Astrocyte (in vitro differentiated cells and primary cell): ENCODE results near the gene KDR. TPM values are rescaled to one million over a fixed set of nuclear protein-coding genes. Genes with fewer than 3 reads are reported as not detected.
A peak's percentile ranks its signal among the peaks of the same experiment; 100 is the strongest.

Experiments
- DNase-seq: peaks from one replicate; pipeline ENCODE4 v3.0.0-alpha.2; 2010; ENCODE audit warnings: low read depth
- FAIRE-seq: peaks from 2 replicates; lab custom pipeline; 2011; peaks lifted over from hg19 to GRCh38; lab: Jason Lieb, UNC
- H2AFZ ChIP-seq: 2 replicates; pipeline ENCODE4 v1.6.0; 2012; ENCODE audit warnings: low read depth, low read length, inconsistent platforms
- H3K27ac ChIP-seq: 2 replicates; pipeline ENCODE4 v1.5.1; 2011; ENCODE audit warnings: low read depth, low read length, inconsistent platforms
- H3K27me3 ChIP-seq: 2 replicates; pipeline ENCODE4 v1.6.0; 2011; ENCODE audit warnings: low read length, inconsistent platforms; ENCODE audit not compliant: insufficient read depth
- H3K36me3 ChIP-seq: 2 replicates; pipeline ENCODE4 v1.5.1; 2011; ENCODE audit warnings: low read length, inconsistent platforms; ENCODE audit not compliant: insufficient read depth
- H3K4me1 ChIP-seq: 2 replicates; pipeline ENCODE4 v1.5.1; 2011; ENCODE audit warnings: low read length, inconsistent platforms; ENCODE audit not compliant: insufficient read depth
- H3K4me2 ChIP-seq: 2 replicates; pipeline ENCODE4 v1.6.0; 2012; ENCODE audit warnings: low read length, inconsistent platforms
- H3K4me3 ChIP-seq: 2 replicates; pipeline ENCODE4 v1.5.1; 2011; ENCODE audit warnings: low read depth, mild to moderate bottlenecking, low read length, inconsistent platforms; ENCODE audit not compliant: insufficient read depth
- H3K79me2 ChIP-seq: 2 replicates; pipeline ENCODE4 v1.6.0; 2012; ENCODE audit warnings: mild to moderate bottlenecking, low read length, inconsistent platforms; ENCODE audit not compliant: insufficient read depth
- H3K9ac ChIP-seq: 2 replicates; pipeline ENCODE4 v1.6.0; 2012; ENCODE audit warnings: mild to moderate bottlenecking, low read length, inconsistent platforms
- H3K9me3 ChIP-seq: 2 replicates; pipeline ENCODE4 v1.5.1; 2012; ENCODE audit warnings: low read depth, mild to moderate bottlenecking, low read length, inconsistent platforms; ENCODE audit not compliant: insufficient read depth
- H4K20me1 ChIP-seq: 2 replicates; pipeline ENCODE4 v1.6.0; 2012; ENCODE audit warnings: low read length, inconsistent platforms; ENCODE audit not compliant: insufficient read depth
- H3K27ac Mint-ChIP-seq: one replicate; pipeline ENCODE4 v1.8.0; 2021; ENCODE audit warnings: mild to moderate bottlenecking, mixed read lengths; ENCODE audit not compliant: unreplicated experiment
- H3K27me3 Mint-ChIP-seq: one replicate; pipeline ENCODE4 v1.8.0; 2021; ENCODE audit warnings: low read depth, mixed read lengths; ENCODE audit not compliant: unreplicated experiment
- H3K36me3 Mint-ChIP-seq: one replicate; pipeline ENCODE4 v1.8.0; 2021; ENCODE audit warnings: low read depth, mixed read lengths; ENCODE audit not compliant: unreplicated experiment
- H3K4me1 Mint-ChIP-seq: one replicate; pipeline ENCODE4 v1.8.0; 2021; ENCODE audit warnings: low read depth, mixed read lengths; ENCODE audit not compliant: unreplicated experiment
- H3K4me3 Mint-ChIP-seq: one replicate; pipeline ENCODE4 v1.8.0; 2021; ENCODE audit warnings: mild to moderate bottlenecking, moderate library complexity, mixed read lengths; ENCODE audit not compliant: unreplicated experiment
- H3K9me3 Mint-ChIP-seq: one replicate; pipeline ENCODE4 v1.8.0; 2021; ENCODE audit warnings: mild to moderate bottlenecking, mixed read lengths; ENCODE audit not compliant: unreplicated experiment
- CTCF ChIP-seq: IDR thresholded peaks from 2 replicates; pipeline ENCODE4 v1.5.1; 2011; ENCODE audit warnings: low read depth, mild to moderate bottlenecking, inconsistent platforms, low read length, moderate library complexity; ENCODE audit not compliant: insufficient read depth
- EZH2 ChIP-seq: IDR thresholded peaks from 2 replicates; pipeline ENCODE4 v1.6.1; 2012; ENCODE audit warnings: mild to moderate bottlenecking, low read length, inconsistent platforms; ENCODE audit not compliant: insufficient read depth
- total RNA-seq: library from RNA; stranded (reverse); gene quantifications from 2 replicates; pipeline ENCODE4 v1.2.1, GENCODE V29; 2021

KDR gene
- total RNA-seq, 1 donor from 2014 or later: 2.5 TPM

- H3K4me1 ChIP-seq: peaks cover 10% of the 10 kb centered on the region
- no peaks in the 10 kb centered on the region for H3K36me3 ChIP-seq
- peak overlapping the region; percentile 42 for H3K4me2 ChIP-seq
- FAIRE-seq: no peak
- Mint-ChIP-seq H3K36me3 (no peaks in the 10 kb centered on the region), H3K9me3 (no peaks in the 10 kb centered on the region), H3K4me3 (no peak overlapping the region), H3K4me1 (peaks cover 21% of the 10 kb centered on the region), H3K27ac (peak overlapping the region; percentile 80), H3K27me3 (no peaks in the 10 kb centered on the region)
- TF ChIP-seq EZH2: no peak
- TF ChIP-seq CTCF: no peak
- H3K79me2 ChIP-seq: no peaks in the 10 kb centered on the region
- H2AFZ ChIP-seq: peak overlapping the region; percentile 63
- H3K27ac ChIP-seq: no peak overlapping the region
- H4K20me1 ChIP-seq: no peaks in the 10 kb centered on the region
- no peaks in the 10 kb centered on the region for H3K27me3 ChIP-seq
- DNase-seq: peak; percentile 27
- H3K4me3 ChIP-seq: no peak overlapping the region
- H3K9me3 ChIP-seq: no peaks in the 10 kb centered on the region
- no peak overlapping the region for H3K9ac ChIP-seq
Measured at GRCh38 chr4:55069248-55069647, 56.1 kb downstream of the KDR start.

GRCh38 chr4:55068522-55068921 lies 56.9 kb downstream of the KDR start:
- Histone ChIP-seq H4K20me1 (no peaks in the 10 kb centered on the region), H3K27ac (no peak overlapping the region), H3K9me3 (no peaks in the 10 kb centered on the region), H3K27me3 (no peaks in the 10 kb centered on the region), H3K4me3 (no peak overlapping the region), H3K9ac (no peak overlapping the region), H3K4me2 (peak overlapping the region; percentile 42), H3K4me1 (peaks cover 8% of the 10 kb centered on the region), H3K79me2 (no peaks in the 10 kb centered on the region), H2AFZ (no peak overlapping the region), H3K36me3 (no peaks in the 10 kb centered on the region)
- H3K27ac Mint-ChIP-seq: peak overlapping the region; percentile 66
- H3K4me3 Mint-ChIP-seq: no peak overlapping the region
- TF ChIP-seq CTCF (no peak), EZH2 (no peak)
- DNase-seq (no peak), FAIRE-seq (no peak)
- H3K9me3 Mint-ChIP-seq: no peaks in the 10 kb centered on the region
- H3K27me3 Mint-ChIP-seq: no peaks in the 10 kb centered on the region
- no peaks in the 10 kb centered on the region for H3K36me3 Mint-ChIP-seq
- peaks cover 16% of the 10 kb centered on the region for H3K4me1 Mint-ChIP-seq

- Mint-ChIP-seq H3K4me3 (no peak overlapping the region), H3K9me3 (no peaks in the 10 kb centered on the region), H3K27ac (no peak overlapping the region), H3K36me3 (no peaks in the 10 kb centered on the region), H3K4me1 (peaks cover 12% of the 10 kb centered on the region), H3K27me3 (no peaks in the 10 kb centered on the region)
- Histone ChIP-seq H4K20me1 (no peaks in the 10 kb centered on the region), H2AFZ (no peak overlapping the region), H3K9me3 (no peaks in the 10 kb centered on the region), H3K9ac (no peak overlapping the region), H3K79me2 (no peaks in the 10 kb centered on the region), H3K27me3 (no peaks in the 10 kb centered on the region), H3K4me2 (no peak overlapping the region), H3K36me3 (no peaks in the 10 kb centered on the region), H3K4me3 (no peak overlapping the region), H3K4me1 (peaks cover 8% of the 10 kb centered on the region), H3K27ac (no peak overlapping the region)
- TF ChIP-seq EZH2: no peak
- TF ChIP-seq CTCF: no peak
- DNase-seq (no peak), FAIRE-seq (no peak)
Measured at GRCh38 chr4:55066018-55066417, 59.4 kb downstream of the KDR start.
